NT2/D1 (cell line): ENCODE measurements around the gene ECHS1.

Experiments
- SUZ12 ChIP-seq: IDR thresholded peaks from 2 replicates; pipeline ENCODE4 v1.6.1; 2011; ENCODE audit not compliant: insufficient read length, insufficient read depth; ENCODE audit errors: extremely low read depth
- YY1 ChIP-seq: IDR thresholded peaks from 2 replicates; pipeline ENCODE4 v1.6.1; 2011; ENCODE audit not compliant: insufficient read length, insufficient read depth
- ZNF274 ChIP-seq: IDR thresholded peaks from 2 replicates; pipeline ENCODE4 v1.6.1; 2011; ENCODE audit warnings: mild to moderate bottlenecking, low read depth, low read length

- TF ChIP-seq ZNF274 (no peak), SUZ12 (no peak), YY1 (no peak)
These were observed 31.2 kb downstream of the ECHS1 start for GRCh38 chr10:133341983-133342382.
